HG02610 (cell line): Measurements from ENCODE around the gene SCN1B.
"Not testable (repeated sequence)": the region's sequence is repeated elsewhere in the genome, so short reads cannot be mapped to it uniquely, and the experiment has no call there.

Experiments used
- ATAC-seq: cut with Tn5 transposase; IDR thresholded peaks from one replicate; pipeline ENCODE4 v1.9.1; 2021; ENCODE audit warnings: mild to moderate bottlenecking, moderate library complexity; ENCODE audit not compliant: unreplicated experiment

Gene SCN1B

DNA sequence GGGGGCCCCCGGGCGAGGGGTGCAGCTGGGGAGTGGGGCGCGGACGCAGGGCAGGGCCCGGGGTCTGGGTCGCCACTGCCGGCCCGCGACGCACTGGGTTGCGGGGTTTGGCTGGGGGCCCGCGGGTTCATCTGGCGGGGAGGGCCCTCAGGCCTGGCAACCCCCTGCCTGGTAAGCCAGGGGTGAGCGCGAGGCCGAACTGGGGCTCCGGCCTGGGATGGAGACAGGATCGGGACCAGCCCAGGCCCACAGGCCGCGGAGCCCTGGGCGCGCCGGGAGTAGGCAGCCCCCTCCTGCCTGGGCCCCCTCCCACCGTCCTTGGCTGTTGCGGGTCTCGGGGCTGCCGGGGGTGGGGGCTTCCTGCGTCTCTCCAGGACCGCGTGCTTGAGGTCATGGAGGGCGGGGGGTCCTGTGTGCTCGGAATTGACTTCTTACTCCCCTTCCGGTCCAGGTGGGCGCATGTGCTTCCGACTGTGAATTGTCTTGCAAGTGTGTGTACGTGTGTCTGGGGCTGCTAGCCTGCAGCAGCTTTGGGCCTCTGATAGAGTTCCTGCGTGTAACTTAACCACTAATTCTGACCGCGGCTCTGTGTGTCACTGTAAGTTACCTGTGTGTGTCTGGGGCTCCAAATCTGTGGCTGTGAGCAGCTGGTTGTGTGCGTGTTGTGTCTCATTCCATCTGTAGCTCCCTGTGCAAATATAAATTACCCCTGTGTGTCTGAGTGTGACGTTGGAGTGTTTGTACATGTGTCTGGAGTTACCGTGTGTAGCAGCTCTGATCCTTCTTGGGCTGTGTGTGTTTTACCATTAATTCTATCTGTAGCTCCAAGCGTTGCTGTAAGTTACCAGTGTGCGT is 29.4 kb upstream of the SCN1B start:
- ATAC-seq: peak; percentile 14

DNA sequence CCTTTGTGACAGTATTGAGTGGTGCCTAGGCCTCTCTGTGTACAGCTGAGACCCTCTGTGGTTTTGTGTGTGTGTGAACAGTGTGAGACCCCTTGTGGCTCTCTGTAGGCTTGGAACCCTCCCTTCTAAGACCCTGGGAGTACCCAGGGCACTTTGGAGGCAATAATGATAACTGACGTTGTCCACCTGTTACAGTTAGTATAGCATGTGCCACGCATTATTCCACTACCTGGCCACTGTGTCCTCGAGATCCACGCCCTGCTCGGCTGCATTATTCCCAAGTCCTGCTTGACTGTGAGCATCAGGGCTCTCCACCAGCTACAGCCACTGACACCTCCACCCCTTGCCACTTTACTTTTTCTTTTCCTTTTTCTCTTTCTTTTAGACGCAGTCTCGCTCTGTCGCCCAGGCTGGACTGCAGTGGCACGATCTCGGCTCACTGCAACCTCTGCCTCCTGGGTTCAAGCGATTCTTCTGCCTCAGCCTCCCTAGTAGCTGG is 28.2 kb upstream of the SCN1B start:
- no peak for ATAC-seq

DNA sequence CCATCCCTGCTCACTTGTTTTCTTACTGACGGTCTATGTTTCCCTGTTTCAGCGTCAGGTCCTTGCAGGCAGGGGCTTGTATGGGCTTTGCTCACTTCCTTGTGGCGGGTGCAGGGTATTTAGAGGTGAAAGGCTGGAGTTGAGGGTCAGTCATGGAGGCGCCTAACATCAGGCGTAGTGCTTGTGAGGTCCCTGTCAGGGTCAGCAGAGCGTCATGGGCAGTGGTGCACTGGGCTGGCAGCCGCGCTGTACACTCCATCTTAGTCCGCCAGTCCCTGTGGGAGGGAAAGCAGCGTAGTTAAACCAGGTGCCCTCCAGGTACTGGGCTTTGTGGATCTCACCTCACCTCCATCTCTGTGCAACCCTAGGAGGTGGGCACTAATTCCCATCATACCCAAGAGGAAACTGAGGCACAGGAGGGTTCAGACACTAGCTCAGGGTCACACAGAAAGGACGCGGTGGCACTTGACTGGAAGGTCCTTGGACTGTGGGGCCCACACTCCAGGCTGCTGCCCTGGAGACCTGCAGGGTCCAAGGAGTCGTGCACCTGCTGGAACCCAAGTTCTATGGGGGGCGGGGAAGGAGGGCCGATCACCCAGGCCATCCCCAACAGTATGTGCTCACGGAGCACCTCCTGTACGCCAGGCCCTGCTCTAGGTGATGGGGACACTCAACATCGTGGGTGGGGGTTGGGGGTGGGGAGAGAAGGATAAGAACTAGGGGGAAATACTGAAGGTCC is 25.6 kb upstream of the SCN1B start:
- ATAC-seq: no peak

DNA sequence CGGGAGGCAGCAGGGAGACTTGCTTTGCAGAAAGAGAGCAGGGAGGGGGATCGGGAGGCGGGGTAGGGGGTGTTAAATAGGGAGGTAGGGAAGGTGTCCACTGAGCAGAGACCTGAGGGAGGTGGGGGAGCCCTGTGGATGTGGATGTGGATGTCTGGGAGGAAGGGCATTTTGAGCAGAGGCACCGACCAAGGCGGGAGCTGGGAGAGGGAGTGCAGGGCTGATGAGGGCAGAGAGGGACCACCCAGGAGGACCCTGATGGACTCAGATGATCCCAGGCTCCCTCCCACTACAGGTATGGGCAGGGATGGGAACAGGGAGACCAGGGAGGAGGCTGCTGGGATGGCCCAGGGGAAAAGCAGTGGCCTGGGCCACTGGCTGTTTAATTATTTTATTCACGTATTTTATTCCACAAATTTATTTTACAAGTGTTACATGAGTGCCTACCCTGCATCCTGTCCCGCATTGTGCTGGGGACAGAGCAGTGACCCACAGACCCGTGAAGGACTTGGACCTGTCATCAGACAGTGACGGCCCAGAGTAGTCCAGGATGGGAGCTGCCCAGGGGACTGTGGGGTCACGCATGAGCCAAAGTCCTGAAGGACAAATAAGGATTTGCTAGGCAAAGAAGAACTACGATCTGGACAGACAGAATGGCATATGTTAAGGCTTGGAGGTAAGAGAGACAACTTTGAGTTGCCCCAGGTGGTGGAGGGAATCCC is 24.9 kb upstream of the SCN1B start:
- ATAC-seq: no peak

DNA sequence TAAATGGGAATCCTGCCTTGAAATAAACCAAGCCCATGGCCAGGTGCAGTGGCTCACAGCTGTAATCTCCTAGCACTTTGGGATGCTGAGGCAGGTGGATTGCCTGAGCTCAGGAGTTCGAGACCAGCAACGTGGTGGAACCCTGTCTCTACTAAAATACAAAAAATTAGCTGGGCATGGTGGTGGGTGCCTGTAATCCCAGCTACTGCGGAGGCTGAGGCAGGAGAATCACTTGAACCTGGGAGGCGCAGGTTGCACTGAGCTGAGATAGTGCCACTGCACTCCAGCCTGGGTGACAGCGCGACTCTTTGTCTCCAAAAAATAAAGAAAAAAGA is 24.3 kb upstream of the SCN1B start:
- ATAC-seq: not testable (repeated sequence)

DNA sequence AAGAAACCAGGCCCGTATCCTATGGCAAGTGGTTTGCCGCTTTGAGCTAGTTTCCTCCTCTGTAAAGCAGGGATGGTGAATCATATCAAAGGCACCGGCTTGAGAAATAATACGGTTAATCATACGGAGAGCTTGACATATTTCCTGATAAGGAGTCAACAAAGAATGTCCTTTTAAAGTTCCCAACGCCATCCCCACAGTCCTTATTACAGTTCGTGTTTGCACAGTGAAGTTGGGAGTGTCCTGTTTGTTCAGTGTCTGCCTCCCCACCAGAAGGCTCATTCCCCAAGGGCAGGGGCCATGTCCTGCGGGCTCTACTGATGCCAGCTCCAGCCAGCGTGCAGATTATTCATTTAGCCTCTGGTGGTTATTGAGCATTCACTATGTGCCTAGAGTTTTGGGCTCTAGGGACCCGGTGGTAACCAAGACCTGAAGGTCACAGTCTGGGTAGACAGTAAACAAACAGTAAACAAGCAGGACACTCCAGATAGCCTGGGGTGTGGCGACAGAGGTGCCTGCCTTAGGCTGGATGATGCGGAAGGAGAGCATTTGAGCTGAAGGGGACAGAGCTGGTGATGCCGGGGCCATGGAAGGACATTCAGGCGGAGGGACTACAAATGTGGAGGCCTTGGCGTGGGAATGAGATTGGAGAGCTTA is 23.8 kb upstream of the SCN1B start:
- ATAC-seq: no peak

DNA sequence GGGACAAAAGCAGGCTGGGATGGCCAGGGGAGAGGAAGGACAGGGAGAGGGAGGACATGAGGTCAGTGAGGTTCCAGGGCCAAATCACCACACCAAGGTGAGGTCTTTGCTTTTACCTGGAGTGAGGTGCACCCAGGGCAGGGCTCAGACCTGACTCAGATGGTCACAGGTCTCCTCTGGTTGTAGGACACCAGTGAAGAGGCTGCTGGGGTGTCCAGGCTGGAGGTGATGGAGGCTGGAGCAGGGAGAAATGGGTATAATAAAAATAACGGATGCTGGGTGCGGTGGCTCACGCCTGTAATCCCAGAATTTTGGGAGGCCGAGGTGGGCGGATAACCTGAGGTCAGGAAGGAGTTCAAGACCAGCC is 23.3 kb upstream of the SCN1B start:
- no peak for ATAC-seq

DNA sequence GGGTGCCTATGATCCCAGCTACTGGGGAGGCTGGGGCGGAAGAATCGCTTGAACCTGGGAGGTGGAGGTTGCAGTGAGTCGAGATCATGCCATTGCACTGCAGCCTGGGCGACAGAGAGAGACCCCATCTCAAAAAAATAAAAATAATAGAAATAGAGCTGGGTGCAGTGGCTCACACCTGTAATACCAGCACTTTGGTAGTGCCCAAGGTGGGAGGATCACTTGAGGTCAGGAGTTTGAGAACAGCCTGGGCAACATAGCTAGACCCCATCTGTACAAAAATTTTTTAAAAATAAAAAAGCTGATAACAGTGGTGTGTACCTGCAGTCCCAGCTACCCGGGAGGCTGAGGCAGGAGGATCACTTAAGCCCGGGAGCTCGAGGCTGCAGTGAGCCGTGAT is 22.8 kb upstream of the SCN1B start:
- ATAC-seq: not testable (repeated sequence)

DNA sequence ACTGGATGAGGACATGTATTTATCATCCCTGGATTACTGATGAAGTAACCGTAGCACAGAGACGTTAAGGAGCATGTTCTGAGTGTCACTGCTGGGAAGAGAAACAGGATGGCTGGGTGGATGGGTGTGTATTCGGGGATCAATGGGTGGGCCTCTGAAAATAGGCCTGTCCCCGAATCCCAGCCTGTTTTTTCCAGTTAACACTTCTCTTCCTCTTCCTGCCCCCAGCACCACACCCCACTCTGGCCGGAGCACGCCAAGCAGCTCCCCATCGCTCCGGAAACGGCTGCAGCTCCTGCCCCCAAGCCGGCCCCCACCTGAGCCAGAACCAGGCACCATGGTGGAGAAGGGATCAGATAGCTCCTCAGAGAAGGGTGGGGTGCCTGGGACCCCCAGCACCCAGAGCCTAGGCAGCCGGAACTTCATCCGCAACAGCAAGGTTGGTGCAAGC is 21.4 kb upstream of the SCN1B start:
- ATAC-seq: no peak

DNA sequence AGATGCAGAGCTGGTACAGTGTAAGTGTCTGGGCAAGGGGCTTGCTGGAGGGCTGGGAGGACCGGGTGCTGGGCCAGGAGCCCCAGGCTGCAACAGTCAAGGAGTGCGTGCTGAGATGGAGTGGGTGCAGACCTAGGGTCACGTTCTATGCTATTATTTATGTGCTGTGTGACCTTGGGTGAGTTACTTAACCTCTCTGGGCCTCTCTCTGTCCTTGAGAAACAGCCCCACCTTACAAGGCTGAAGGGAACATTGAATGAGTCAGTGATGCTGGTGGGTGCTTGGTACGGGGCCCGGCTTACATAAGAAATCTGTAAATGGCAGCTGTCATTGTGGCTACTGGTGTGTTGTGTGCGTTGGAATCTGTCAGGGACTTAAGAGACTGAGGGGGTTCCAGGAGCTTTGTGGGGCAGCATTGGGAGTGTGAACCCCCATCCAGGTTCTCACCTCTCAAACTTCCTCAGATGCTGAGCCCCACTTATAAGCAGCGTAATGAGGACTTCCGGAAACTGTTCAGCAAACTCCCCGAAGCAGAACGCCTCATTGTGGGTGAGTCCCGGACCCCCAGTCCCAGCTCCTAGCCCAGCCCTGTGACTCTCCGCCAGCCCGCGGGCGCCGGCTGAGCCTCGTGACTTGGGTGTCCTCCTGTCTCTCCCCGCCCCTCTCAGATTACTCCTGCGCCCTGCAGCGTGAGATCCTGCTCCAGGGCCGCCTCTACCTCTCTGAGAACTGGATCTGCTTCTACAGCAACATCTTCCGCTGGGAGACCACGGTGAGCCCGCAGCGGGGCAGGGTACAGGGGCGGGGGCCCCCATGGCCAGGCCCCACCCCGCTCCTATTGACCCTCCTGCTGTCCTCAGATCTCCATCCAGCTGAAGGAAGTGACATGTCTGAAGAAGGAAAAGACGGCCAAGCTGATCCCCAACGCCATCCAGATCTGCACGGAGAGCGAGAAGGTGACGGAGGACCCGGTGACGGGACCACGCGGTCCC is 20.6 kb upstream of the SCN1B start:
- no peak for ATAC-seq

DNA sequence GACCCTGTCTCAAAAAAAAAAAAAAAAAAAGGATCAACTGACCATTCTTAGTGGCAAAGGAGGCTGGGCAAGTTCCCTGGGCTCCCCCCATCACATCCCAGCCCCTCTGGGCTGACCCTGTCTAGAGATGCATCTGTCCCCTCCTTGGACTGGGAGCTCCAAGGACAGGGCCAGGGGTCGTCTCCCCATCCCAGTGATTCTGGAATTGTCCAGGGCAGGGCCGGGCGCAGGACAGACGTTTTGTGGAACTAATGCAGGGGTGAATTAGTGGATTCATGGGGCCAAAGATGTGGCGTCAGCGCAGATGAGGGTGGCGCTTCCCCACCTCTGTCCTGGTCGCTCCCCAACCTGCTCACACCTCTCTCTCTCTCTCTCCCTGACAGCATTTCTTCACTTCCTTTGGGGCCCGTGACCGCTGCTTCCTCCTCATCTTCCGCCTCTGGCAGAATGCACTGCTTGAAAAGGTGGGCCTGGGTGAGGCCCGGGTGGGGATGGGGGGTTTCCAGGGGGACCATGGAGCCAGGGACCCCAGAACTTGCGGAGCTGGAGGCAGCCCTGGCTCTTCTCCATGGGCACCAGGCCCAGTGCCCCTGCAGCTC is 19.1 kb upstream of the SCN1B start:
- ATAC-seq: no peak

DNA sequence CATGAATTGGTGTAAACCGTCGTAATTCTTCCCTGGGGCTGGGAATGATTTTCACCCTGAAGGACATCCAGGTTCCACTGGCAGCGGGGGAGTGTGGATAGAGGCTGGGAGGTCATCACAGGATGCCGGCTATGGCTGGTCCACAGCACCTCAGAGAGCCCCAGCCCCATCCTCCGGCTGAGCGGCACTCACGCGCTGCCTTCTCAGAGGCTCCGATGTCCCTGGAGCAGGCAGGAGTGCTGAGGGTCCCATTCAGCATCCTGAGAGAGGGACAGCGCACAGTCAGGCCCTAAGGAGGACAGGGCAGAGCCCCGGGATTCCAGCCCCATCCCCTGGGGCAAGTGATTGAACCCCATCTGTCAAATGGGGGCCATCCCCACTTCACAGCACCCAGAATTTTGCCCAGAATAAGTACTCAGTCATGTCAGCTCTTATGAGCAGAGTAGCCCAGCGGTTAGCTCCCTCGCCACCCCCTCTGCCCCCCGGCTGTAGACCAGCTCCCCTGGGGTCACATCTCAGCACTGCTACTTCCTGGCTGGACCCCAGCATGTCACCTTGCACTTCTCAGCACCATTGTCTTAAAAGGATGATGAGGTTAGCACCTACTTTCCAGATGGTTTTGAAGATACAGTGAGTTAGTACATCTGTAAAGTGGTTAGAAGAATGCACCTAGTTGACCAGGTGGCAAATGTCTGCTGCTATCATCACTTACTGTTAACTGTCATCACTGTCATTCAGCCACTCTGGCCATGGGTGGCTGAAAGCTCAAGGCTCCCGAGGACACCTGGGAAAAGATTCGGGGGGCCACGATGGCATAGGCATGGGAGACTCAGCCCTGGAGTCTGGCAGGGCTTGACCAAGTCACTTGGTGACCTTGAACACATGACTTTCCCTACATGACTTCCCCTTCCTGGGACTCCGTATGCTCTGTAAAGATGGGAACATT is 18.3 kb upstream of the SCN1B start:
- no peak for ATAC-seq

DNA sequence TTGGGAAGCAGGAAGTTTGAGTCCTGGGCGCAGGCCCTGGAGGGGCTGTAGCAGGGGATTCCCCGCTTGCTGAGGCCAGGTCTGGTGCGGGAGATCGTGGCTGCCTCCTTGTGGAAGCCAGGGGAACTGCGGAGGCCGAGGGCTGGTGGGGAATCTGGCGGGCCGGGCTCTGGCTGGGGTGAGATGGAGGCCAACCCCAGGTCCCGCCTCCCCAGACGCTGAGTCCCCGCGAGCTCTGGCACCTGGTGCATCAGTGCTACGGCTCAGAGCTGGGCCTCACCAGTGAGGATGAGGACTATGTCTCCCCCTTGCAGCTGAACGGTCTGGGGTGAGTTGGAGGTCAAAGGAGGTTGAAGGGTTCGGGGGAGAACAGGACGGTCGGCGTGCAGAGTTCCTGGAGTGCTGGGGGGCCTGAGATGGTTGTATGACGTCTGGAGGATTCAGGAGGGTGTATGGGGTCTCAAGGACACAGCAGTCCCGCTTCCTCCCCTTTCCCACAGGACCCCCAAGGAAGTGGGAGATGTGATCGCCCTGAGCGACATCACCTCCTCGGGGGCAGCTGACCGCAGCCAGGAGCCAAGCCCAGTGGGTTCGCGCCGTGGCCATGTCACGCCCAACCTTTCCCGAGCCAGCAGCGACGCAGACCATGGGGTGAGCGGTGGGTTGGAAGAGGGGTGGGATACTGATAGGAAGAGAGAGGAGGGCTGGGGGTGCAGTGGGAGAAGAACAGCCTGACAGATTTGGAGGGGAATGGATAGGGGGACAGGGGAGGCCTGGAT is 17.0 kb upstream of the SCN1B start:
- ATAC-seq: no peak

DNA sequence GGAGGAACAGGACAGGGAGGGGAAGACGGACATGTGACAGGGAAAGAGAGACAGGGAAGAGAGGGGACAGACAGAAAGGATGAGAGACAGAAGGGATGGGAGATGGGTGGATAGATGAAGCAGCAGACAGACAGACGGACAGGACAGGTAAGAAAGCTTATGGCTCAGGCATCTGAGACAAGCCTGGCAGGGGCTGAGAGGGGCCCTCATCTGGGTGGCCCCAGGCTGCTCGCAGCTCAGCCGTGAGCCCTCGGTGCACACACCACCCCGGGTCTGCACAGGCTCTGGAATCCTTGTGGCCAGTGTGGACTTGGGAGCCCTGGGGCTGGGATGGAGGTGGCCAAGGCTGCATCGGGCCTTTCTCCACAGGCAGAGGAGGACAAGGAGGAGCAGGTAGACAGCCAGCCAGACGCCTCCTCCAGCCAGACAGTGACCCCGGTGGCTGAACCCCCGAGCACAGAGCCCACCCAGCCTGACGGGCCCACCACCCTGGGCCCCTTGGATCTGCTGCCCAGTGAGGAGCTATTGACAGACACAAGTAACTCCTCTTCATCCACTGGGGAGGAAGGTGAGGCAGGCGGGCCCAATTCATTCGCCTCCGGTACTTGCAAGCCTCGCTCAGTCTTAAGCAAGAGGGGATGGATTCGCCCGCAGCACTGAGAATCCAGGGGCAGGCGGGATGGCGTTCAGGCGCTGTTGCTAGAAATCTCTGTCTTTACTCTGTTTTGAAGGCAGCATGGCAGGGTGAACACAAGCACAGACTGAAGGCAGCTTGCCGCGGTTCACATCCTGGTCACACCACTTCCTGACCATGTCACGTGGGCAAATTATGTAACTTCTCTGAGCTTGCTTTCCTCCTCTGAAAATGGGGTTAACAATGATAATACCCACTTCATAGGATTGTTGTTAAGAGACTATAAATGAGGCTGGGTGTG is 16.2 kb upstream of the SCN1B start:
- no peak for ATAC-seq

DNA sequence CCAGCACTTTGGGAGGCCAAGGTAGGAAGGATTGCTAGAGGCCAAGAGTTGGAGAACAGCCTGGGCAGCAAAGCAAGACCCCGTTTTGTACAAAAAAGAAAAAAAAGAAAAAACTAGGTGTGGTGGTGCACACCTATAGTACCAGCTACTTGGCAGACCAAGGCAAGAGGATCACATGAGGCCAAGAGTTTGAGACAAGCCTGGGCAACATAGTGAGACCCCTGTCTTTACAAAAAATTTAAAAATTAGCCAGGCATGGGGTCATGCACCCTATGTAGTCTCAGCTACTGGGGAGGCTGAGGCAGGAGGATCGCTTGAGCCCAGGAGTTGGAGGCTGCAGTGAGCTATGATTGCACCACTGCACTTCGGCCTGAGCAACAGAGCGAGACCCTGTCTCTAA is 15.5 kb upstream of the SCN1B start:
- ATAC-seq: not testable (repeated sequence)

DNA sequence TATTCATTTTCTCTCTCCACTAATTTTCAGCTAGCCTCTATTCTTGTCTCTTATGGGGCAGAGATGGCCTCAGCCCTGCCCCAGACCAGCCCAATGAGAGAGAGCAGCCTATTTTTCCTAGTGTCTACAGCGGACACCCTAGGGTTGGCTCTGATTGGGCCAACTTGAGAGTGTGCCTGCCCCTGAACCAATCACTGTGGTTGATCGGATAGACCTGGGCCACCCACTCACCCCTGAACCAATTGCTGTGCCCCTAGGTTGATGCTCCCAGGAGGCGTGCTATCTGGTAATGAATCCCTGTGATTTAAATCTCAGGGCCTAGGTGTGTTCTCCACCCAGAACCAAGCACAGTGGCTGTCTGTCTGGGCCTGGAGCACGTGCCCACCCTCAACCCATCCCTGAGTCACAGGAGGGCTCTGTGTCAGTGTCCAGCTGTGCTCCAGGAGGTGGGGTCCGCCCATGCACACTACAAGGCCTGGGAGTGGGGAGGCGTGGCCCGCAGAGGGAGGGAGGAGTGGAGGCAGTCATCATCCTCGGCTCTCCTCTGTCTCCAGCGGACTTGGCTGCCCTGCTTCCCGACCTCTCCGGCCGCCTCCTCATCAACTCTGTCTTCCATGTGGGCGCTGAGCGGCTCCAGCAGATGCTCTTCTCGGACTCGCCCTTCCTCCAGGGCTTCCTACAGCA is 14.9 kb upstream of the SCN1B start:
- no peak for ATAC-seq
